H9 (cell line): Measurements from ENCODE around the gene CCDC85A. TPM values are rescaled to one million over a fixed set of nuclear protein-coding genes. Genes with fewer than 3 reads are reported as not detected.

ENCODE experiments used
- DNase-seq: peaks from one replicate; pipeline ENCODE4 v3.0.0-alpha.2; 2017
- H2AFZ ChIP-seq: one replicate; pipeline ENCODE4 v1.6.1; 2013; ENCODE audit warnings: mild to moderate bottlenecking, low read length, control low read depth, moderate library complexity
- H2AK5ac ChIP-seq: 2 replicates; pipeline ENCODE4 v1.6.1; 2013; ENCODE audit warnings: low read length, control low read depth, mixed read lengths; ENCODE audit not compliant: insufficient read length
- H2BK120ac ChIP-seq: one replicate; pipeline ENCODE4 v1.6.1; 2013; ENCODE audit warnings: low read depth, mild to moderate bottlenecking, low read length, control low read depth, inconsistent platforms; ENCODE audit not compliant: poor library complexity, severe bottlenecking
- H2BK12ac ChIP-seq: 2 replicates; pipeline ENCODE4 v1.6.1; 2013; ENCODE audit warnings: low read length, control low read depth, mixed read lengths, low read depth; ENCODE audit not compliant: insufficient read length
- H2BK15ac ChIP-seq: 2 replicates; pipeline ENCODE4 v1.6.1; 2013; ENCODE audit warnings: low read depth, low read length, control low read depth
- H2BK20ac ChIP-seq: one replicate; pipeline ENCODE4 v1.6.1; 2013; ENCODE audit warnings: low read depth, mild to moderate bottlenecking, low read length, control low read depth, inconsistent platforms; ENCODE audit not compliant: poor library complexity, severe bottlenecking
- H2BK5ac ChIP-seq: 2 replicates; pipeline ENCODE4 v1.6.1; 2013; ENCODE audit warnings: low read length, control low read depth, mixed read lengths; ENCODE audit not compliant: insufficient read length
- H3K14ac ChIP-seq: 2 replicates; pipeline ENCODE4 v1.6.1; 2013; ENCODE audit warnings: low read length, control low read depth; ENCODE audit not compliant: insufficient read depth
- H3K18ac ChIP-seq: 2 replicates; pipeline ENCODE4 v1.6.1; 2013; ENCODE audit warnings: low read depth, mild to moderate bottlenecking, mixed read lengths, low read length, control low read depth; ENCODE audit not compliant: insufficient read length
- H3K23ac ChIP-seq: 2 replicates; pipeline ENCODE4 v1.6.1; 2013; ENCODE audit warnings: low read length, control low read depth, mixed read lengths, low read depth; ENCODE audit not compliant: insufficient read length
- H3K23me2 ChIP-seq: 2 replicates; pipeline ENCODE4 v1.6.1; 2013; ENCODE audit warnings: low read depth, mild to moderate bottlenecking, mixed read lengths, low read length, control low read depth; ENCODE audit not compliant: insufficient read length, poor library complexity, severe bottlenecking
- H3K27ac ChIP-seq: 2 replicates; pipeline ENCODE4 v1.5.1; 2013; ENCODE audit warnings: low read length, control low read depth, mixed read lengths, low read depth; ENCODE audit not compliant: insufficient read length
- H3K27me3 ChIP-seq: 2 replicates; pipeline ENCODE4 v1.6.1; 2013; ENCODE audit warnings: low read length, control low read depth, inconsistent platforms; ENCODE audit not compliant: insufficient read depth
- H3K4ac ChIP-seq: 2 replicates; pipeline ENCODE4 v1.6.1; 2013; ENCODE audit warnings: low read depth, mild to moderate bottlenecking, control low read depth, inconsistent platforms, low read length, moderate library complexity
- H3K4me1 ChIP-seq: 2 replicates; pipeline ENCODE4 v1.6.1; 2013; ENCODE audit warnings: low read length, control low read depth, inconsistent platforms; ENCODE audit not compliant: insufficient read depth
- H3K4me2 ChIP-seq: 2 replicates; pipeline ENCODE4 v1.6.1; 2013; ENCODE audit warnings: low read length, control low read depth, mixed read lengths; ENCODE audit not compliant: insufficient read length, insufficient read depth
- H3K56ac ChIP-seq: 2 replicates; pipeline ENCODE4 v1.6.1; 2013; ENCODE audit warnings: low read depth, mild to moderate bottlenecking, mixed read lengths, low read length, control low read depth; ENCODE audit not compliant: insufficient read length
- H3K79me1 ChIP-seq: 2 replicates; pipeline ENCODE4 v1.6.1; 2013; ENCODE audit warnings: low read depth, mild to moderate bottlenecking, moderate library complexity, low read length, control low read depth, inconsistent platforms; ENCODE audit not compliant: insufficient read depth, poor library complexity, severe bottlenecking
- H3K79me2 ChIP-seq: 2 replicates; pipeline ENCODE4 v1.6.1; 2013; ENCODE audit warnings: low read length, control low read depth, inconsistent platforms; ENCODE audit not compliant: insufficient read depth
- H3K9ac ChIP-seq: 2 replicates; pipeline ENCODE4 v1.6.1; 2013; ENCODE audit warnings: low read length, control low read depth, mixed read lengths; ENCODE audit not compliant: insufficient read length; ENCODE audit errors: extremely low read depth
- H3K9me3 ChIP-seq: one replicate; pipeline ENCODE4 v1.6.1; 2013; ENCODE audit warnings: low read depth, low read length, inconsistent platforms; ENCODE audit not compliant: control insufficient read depth
- H3T11ph ChIP-seq: one replicate; pipeline ENCODE4 v1.6.1; 2013; ENCODE audit warnings: mild to moderate bottlenecking, low read length, control low read depth, inconsistent platforms
- H4K20me1 ChIP-seq: one replicate; pipeline ENCODE4 v1.6.1; 2013; ENCODE audit not compliant: control insufficient read depth, insufficient read length, insufficient read depth
- H4K5ac ChIP-seq: 2 replicates; pipeline ENCODE4 v1.6.1; 2013; ENCODE audit warnings: low read depth, mild to moderate bottlenecking, mixed read lengths, low read length, control low read depth; ENCODE audit not compliant: insufficient read length
- H4K8ac ChIP-seq: replicated peaks from 2 replicates; pipeline ENCODE4 v1.6.1; 2013; ENCODE audit warnings: low read length, control low read depth, mixed read lengths, low read depth; ENCODE audit not compliant: insufficient read length
- H4K91ac ChIP-seq: 2 replicates; pipeline ENCODE4 v1.6.1; 2013; ENCODE audit warnings: low read depth, mild to moderate bottlenecking, moderate library complexity, mixed read lengths, low read length, control low read depth; ENCODE audit not compliant: insufficient read length
- H3K27ac Mint-ChIP-seq, 3 experiments: 2 replicates in 2 of 3; 3 replicates in 1 of 3; pipeline ENCODE4 v1.8.0; 2020 to 2021; ENCODE audit warnings: mixed read lengths in 3 of 3, mild to moderate bottlenecking in 1 of 3, moderate library complexity in 1 of 3
- H3K27me3 Mint-ChIP-seq: 2 replicates; pipeline ENCODE4 v1.8.0; 2021; ENCODE audit warnings: low read depth, mild to moderate bottlenecking, moderate library complexity, mixed read lengths
- H3K36me3 Mint-ChIP-seq, 3 experiments: 2 replicates in 2 of 3; 3 replicates in 1 of 3; pipeline ENCODE4 v1.8.0; 2020 to 2021; ENCODE audit warnings: low read depth in 3 of 3, mixed read lengths in 3 of 3; ENCODE audit not compliant: insufficient read depth in 1 of 3
- H3K4me1 Mint-ChIP-seq, 2 experiments: 2 replicates each; pipeline ENCODE4 v1.8.0; 2020; ENCODE audit warnings: mixed read lengths in 2 of 2
- H3K4me3 Mint-ChIP-seq, 2 experiments: 2 replicates in 1 of 2; 3 replicates in 1 of 2; pipeline ENCODE4 v1.8.0; 2020 to 2021; ENCODE audit warnings: mild to moderate bottlenecking in 2 of 2, mixed read lengths in 2 of 2, moderate library complexity in 1 of 2
- H3K9me3 Mint-ChIP-seq, 2 experiments: 2 replicates in 1 of 2; 3 replicates in 1 of 2; pipeline ENCODE4 v1.8.0; 2020; ENCODE audit warnings: mild to moderate bottlenecking in 2 of 2, mixed read lengths in 2 of 2, moderate library complexity in 1 of 2
- WGBS: extraction: QIAGEN DNeasy Blood & Tissue Kit; methylation state at CpG from one replicate; pipeline ENCODE4 v1.1.7; 2013; ENCODE audit warnings: missing lambda C conversion rate, low lambda C conversion rate, mixed read lengths; ENCODE audit not compliant: insufficient read length; ENCODE audit errors: extremely low coverage; 5-methylcytosine and 5-hydroxymethylcytosine counted together
- total RNA-seq: library from RNA; stranded (reverse); gene quantifications from 2 replicates; pipeline ENCODE4 v1.2.1, GENCODE V29; 2021
- TF ChIP-seq, protein P1 (sequence below): fragments of 200-600 bp; sonication (generic); conservative IDR thresholded peaks from 3 replicates; pipeline ENCODE4 v1.8.0; 2021; ENCODE audit warnings: antibody characterized with exemption, mild to moderate bottlenecking

Gene CCDC85A
- total RNA-seq, 1 experiment from 2014 or later: 0.17 TPM

DNA sequence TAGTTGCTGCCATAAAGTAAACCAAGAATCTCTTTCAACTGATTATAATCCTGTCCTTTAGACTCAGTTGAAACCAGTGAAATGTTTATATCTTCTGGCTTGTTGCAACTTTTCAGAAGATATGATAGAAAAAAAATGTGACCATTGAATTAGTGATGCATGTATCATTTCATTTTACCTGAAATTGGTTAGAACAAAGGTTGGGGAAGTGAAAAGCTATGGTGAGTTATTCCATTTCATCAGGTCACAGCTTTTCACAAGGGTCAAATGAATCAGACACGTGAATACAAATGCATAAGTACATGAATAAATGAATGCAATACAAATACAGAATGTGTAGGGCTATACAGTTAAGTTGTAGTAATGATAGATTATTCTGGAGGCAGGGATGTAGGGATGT is 15.1 kb downstream of the CCDC85A start:
- Histone ChIP-seq H3K9ac (no peak overlapping the region), H3K18ac (no peak overlapping the region), H3T11ph (no peak overlapping the region), H4K91ac (no peak overlapping the region), H3K79me2 (no peaks in the 10 kb centered on the region), H3K9me3 (no peaks in the 10 kb centered on the region), H3K4me2 (no peak overlapping the region), H3K14ac (no peak overlapping the region), H2BK120ac (no peak overlapping the region), H4K5ac (no peak overlapping the region), H2BK12ac (no peak overlapping the region), H2BK20ac (no peak overlapping the region), H2AK5ac (no peak overlapping the region), H3K27ac (no peak overlapping the region), H4K20me1 (no peaks in the 10 kb centered on the region), H2BK15ac (no peak overlapping the region), H3K27me3 (no peaks in the 10 kb centered on the region), H3K79me1 (no peaks in the 10 kb centered on the region), H2AFZ (no peak overlapping the region), H3K23me2 (no peaks in the 10 kb centered on the region), H3K56ac (no peak overlapping the region), H2BK5ac (no peak overlapping the region), H3K4me1 (no peaks in the 10 kb centered on the region), H4K8ac (no peak overlapping the region), H3K4ac (no peak overlapping the region), H3K23ac (no peak overlapping the region)
- no peak for DNase-seq
- Mint-ChIP-seq H3K4me3 (no peak overlapping the region), H3K27me3 (peaks cover 53% of the 10 kb centered on the region), H3K4me1 (no peaks in the 10 kb centered on the region), H3K9me3 (no peaks in the 10 kb centered on the region), H3K27ac (no peak overlapping the region), H3K36me3 (no peaks in the 10 kb centered on the region)
- no CpG with 5 or more reads among the region's 1 CpG for WGBS
- TF ChIP-seq, protein P1, sequence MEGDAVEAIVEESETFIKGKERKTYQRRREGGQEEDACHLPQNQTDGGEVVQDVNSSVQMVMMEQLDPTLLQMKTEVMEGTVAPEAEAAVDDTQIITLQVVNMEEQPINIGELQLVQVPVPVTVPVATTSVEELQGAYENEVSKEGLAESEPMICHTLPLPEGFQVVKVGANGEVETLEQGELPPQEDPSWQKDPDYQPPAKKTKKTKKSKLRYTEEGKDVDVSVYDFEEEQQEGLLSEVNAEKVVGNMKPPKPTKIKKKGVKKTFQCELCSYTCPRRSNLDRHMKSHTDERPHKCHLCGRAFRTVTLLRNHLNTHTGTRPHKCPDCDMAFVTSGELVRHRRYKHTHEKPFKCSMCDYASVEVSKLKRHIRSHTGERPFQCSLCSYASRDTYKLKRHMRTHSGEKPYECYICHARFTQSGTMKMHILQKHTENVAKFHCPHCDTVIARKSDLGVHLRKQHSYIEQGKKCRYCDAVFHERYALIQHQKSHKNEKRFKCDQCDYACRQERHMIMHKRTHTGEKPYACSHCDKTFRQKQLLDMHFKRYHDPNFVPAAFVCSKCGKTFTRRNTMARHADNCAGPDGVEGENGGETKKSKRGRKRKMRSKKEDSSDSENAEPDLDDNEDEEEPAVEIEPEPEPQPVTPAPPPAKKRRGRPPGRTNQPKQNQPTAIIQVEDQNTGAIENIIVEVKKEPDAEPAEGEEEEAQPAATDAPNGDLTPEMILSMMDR: no peak
